Body of pancreas (tissue), 4 donors: ENCODE results near the gene EOLA1.

Experiments
- POLR2A ChIP-seq, 3 donors: fragments of 450-650 bp; IDR thresholded peaks; one replicate each; pipeline ENCODE4 v1.6.1; 2016; ENCODE audit warnings: antibody characterized with exemption in 3 of 3, mild to moderate bottlenecking in 2 of 3
- TF ChIP-seq, protein P1 (sequence below), 7 experiments: fragments of 450-650 bp in 4 of 7; fragments of 200-600 bp in 3 of 7; sonication (generic) in 3 of 7; IDR thresholded peaks; one replicate each; pipeline ENCODE4 v1.5.1; 2016 to 2019; ENCODE audit warnings: antibody characterized with exemption in 7 of 7

DNA sequence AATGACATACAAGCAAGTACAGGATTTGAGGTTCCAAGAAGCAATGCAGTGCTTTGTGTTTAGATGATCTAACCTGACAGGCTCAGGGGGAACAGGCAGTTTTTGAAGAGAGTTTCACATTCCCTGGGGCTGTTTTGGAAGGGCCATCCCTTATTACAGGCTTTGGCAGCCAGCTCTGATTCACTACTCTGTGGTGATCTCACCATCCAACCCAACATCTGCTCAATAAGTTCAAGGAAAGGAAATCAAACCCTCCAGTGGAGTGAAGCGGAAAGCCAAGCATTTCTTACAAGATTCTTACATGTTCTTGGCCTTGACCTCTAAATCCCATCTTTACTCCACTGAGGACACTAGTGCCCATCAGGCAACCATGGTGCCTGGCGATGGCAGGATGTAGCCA, 43.2 kb upstream of the EOLA1 start:
- TF ChIP-seq, protein P1, sequence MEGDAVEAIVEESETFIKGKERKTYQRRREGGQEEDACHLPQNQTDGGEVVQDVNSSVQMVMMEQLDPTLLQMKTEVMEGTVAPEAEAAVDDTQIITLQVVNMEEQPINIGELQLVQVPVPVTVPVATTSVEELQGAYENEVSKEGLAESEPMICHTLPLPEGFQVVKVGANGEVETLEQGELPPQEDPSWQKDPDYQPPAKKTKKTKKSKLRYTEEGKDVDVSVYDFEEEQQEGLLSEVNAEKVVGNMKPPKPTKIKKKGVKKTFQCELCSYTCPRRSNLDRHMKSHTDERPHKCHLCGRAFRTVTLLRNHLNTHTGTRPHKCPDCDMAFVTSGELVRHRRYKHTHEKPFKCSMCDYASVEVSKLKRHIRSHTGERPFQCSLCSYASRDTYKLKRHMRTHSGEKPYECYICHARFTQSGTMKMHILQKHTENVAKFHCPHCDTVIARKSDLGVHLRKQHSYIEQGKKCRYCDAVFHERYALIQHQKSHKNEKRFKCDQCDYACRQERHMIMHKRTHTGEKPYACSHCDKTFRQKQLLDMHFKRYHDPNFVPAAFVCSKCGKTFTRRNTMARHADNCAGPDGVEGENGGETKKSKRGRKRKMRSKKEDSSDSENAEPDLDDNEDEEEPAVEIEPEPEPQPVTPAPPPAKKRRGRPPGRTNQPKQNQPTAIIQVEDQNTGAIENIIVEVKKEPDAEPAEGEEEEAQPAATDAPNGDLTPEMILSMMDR (IDR thresholded peaks at IDR 0.05) = no peak
- no peak for TF ChIP-seq POLR2A (IDR thresholded peaks at IDR 0.05)
